NK-92 (cell line): Measurements from ENCODE around the gene FSTL3.
"Not testable (repeated sequence)": the region's sequence is repeated elsewhere in the genome, so short reads cannot be mapped to it uniquely, and the experiment has no call there.

Experiments used
- DNase-seq: peaks from one replicate; lab custom pipeline; 2025; ENCODE audit not compliant: unreplicated experiment; lab: John Stamatoyannopoulos, UW

Gene FSTL3

DNA sequence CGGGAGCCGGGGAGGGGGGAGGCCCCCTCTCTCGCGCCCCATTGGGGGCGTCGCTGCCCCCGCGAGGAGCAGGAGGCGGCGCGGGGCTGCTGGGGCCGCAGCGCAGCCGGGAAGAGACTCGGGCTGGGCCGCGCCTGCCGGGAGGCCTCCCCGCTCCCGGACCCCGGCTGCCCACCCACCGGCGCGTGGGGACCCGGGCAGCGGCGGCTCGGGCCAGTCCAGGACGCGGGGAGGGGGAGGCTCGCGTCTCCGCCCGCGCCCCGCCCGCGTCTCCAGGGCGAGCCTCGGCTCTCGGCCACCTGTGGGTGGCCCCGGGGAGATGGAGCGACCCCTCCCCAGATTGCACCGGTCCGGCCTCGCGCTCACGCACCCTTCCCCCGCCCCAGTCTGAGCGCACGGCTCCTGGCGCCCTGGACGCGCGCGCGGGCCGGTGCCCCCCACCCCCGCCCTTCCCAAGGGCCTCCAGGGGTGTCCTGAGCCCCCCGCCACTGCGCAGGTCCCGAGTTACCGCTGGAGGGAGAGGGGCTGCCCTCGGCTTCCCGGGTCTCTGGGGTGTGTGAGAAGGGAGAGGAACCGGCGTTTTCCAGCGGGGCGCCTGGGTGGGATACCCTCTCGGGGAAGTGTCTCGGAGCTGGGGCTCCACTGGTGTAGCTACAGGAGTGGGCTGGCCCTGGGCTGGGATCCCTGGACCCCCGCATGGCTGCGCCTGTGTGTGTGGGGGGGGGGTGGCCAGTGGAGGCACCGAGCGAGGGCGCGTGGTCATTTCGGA lies 33.2 kb downstream of the FSTL3 start:
- DNase-seq, result no peak

DNA sequence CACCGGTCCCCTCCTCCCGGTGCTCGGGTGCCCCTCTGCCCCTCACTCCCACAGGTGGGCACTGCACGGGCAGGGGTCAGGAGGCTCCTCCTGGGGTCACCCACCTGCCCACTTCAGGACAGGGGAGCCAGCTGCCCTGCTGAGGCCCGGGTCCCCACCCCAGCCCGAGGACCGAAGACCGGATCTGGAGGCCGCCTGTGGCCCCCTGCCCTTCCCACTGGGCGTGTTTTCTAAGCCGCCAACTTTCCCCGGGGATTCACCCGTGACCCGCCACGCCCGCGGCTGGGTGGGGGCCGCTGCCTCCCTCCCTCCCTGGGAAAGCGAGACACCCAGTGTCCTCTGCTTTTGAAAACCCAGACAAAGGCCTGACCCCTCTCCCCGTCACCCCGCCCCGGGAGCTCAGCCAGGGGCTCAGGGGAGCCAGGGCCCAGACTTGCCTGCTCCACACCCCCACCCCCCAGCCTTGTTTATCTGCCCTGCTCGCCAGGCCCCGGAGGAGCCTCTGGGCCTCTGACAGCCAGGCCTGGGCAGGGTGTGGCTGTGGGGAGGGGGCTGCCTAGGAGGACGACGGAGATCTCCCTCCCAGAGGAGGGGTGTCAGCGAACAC lies 33.9 kb downstream of the FSTL3 start:
- no peak for DNase-seq

DNA sequence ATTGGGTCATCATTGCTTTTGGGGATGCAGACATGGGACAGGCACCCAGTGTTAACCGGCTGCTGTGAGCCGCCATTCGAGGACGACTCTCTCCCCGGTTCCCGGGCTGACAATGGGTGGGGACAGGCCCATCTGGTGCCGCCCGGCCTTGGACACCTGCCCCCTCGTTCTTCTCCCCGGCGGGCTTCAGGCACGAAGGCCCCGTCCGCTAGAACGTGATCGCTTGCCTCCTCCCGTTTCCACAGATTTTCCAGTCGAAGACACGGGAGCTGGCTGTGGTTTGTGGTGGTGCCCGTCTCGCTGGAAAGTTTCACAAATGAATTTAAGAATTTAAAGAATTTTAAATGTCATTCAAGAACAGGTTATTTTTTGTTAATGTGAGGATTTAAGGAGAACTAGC lies 34.6 kb downstream of the FSTL3 start:
- DNase-seq, result no peak

DNA sequence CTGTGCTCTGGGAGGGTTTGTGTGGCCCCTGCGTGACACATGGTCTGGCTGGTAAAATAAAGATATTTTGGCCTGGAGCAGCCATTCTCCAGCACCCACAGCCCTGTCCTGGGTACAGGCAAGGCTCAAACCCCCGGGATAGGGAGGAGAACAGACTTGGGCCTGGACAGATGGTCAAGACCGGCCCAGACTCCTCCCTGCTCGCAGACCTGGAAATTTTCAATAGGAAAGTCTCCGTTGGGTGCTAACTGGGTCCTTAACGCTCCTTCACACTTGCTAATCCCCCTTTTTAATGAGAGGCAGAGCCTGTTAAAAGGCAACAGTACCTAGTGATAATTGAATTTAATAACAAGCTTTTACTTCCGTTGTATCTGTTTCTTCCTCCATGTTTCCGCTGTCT lies 35.1 kb downstream of the FSTL3 start:
- no peak for DNase-seq

DNA sequence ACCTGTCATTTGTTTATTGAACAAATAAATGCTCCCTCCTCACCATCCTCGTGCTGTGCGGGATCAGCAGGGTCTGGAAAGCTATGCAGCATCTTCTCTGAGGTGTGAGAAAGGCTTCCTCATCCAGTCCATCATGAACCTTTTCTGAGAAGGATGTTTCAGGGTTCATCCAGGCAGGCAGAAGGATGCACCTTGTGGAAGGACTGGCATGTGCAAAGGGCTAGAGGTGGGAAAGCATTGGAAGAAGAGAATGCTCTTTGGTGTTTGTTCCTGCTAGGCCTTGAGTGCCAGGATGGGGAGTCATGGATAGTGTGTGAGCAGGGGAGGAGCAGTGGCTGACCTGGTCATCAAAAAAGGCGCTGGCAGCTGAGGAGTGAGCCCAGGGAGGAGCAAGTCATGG lies 39.2 kb downstream of the FSTL3 start:
- no peak for DNase-seq

DNA sequence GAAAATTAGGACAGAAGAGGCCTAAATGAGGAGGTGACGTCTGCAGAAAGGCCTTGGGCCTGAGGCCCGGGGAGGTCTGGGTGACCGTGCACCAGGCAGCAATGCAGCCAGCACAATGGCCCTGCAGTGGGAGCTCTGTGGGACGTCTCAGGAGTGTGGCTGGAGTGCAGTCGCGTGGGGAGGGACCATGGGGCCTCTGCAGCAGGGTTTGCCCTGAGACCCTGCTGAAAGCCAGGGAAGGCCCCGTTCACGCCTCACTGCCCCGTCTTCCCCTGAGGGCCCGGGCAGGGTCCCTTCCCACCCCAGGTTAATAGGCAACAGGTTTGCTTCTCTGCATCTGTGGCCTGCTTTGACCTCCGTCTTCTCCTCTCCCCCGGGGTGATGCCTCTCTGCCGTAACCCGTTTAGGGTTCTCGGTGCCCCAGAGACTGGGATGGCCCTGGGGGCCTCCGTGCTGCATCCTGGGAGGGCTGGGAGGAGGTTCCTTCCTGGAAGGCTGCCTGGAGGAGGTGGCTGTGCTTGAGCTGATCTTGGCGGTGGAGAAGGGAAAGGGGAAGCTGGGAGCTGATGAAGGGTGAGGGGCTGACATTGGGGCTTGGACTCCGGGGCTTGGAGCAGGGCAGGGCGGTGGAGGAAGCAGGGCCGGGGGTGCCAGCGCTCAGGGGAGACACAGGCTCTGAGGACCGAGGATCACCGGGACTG lies 42.2 kb downstream of the FSTL3 start:
- no peak for DNase-seq

DNA sequence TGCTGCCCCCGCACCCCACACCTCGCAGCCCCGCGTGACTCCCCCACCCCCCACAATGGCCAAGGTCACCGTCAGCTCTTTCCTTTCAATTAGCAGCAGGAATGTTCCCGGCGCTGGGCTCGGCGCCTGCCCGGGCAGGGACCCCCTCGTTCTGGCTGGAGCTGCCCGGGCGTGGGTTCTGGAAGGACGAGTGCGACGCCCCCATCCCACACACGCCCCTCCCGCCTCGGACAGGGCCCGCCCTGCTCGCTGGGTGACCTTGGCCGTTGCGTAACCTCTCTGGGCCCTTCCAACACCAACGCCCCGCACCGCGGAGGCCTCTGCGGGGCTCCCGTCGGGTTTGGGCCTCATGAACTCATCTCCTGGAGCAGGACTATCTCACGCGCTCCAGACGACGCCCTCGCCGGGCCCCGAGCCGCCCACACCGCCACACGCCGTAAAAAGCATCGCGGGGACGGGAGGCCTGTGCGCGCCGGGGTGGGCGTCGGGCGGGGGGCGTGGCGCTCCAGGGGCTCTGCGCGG lies 42.9 kb downstream of the FSTL3 start:
- no peak for DNase-seq

DNA sequence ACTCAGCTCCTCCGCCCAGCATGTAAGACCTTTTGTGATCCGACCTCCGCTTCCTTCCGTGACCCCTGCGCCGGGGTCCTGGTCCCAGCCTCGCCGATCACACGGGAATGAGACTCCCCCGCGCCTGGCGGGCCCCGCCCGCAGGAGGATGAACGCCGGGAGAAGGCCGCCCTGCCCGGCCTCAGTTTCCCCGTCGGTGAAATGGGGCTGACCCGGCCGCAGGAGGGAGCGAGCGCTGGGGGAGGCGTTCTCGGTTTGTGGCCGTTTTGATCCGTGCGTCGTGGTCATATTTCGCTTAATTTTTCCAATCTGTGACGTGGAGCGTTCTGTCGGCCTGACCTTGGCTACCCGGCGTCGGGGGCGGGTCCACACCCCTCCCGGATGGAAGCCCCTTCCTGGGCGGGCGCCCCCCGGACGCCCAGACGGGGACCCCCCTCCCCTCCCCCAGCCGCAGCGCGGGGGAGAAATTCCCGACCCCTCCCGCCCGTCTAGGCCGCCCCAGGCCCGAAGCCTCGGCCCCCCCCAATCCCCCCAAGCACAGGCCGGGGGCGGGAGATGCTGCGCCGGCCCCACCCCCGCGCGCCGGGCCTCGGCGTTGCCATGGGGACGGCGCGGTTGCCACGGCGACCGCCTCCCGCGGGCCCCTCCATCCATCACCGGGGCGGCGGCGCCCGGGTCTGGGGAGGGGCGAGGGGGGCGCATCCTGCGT lies 43.6 kb downstream of the FSTL3 start:
- DNase-seq, result no peak

DNA sequence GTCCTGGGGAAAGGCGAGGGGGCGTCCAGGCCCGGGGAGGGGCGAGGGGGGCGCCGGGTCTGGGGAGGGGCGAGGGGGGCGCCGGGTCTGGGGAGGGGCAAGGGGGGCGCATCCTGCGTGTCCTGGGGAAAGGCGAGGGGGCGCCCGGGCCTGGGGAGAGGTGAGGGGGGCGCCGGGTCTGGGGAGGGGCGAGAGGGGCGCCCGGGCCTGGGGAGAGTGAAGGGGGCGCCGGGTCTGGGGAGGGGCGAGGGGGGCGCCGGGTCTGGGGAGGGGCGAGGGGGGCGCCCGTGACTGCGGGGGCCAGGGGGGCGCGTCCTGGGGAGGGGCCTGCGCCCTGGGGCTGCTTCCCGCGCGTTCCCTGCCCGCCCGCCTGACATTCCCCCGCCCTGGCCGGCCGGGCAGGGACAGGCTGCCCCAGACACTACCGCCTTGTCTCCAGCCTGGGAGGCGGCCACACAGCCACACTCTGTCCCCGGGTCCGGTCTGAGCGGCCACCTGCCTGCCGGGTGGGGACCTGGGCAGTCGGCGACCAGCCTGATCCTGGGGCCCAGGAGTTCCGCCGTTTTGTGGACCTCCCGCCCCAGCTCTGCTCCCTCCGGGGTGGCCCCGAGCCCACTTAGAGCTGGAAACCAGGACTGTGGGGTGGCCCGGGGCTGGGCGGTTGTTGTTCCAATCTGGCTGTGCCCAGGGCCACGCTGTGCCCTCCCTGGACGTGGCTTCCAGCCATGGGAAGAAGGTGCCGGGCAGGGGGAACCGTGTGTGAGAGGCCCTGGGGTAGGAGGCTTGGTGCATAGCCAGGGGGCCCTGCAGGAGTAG lies 44.4 kb downstream of the FSTL3 start:
- no peak for DNase-seq

DNA sequence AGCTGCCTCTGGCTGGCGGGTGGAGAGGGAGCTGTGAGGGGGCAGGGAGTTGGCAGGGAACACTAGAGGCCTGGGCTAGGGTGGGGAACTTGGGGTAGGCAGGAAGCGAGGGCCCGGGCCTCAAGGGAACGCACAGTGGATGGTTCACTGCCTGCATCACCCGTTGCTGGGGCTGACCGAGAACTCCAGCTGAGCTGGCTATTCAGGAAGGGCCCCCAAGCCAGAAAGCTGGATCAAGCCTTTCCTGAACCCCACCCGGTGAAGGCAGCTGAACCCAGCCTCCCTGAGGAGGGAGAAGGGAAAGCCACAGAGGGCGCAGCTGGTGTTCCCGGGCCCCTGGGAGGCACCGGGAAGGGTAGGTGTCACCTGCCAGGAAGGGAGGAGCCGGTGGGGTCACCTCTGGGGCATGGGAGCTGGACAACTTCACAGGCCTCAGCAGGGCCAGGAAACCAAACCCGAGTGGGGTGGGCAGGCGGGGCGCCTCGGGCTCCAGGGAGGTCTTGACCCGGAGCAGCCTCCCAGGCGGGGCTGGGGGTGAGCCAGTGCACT lies 46.4 kb downstream of the FSTL3 start:
- no peak for DNase-seq

DNA sequence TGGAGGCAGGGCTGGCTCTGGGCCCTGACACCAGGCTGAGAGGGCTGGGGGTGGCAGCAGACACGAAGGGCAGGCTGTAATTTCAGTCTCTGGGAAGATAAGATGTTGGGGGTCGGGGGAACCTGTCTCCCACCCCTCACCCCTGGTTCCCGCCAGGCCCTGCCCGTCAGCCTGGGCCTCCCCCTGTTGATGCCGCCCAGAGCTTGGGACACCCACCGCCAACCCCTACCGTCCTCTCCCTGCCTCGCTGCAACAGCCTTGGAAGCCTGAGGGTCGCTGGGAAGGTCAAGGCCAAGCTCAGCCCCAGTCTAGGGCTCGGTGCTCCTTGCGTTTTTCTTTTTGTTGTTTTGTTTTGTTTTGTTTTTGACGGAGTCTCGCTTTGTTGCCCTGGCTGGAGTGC lies 47.1 kb downstream of the FSTL3 start:
- DNase-seq, result no peak

DNA sequence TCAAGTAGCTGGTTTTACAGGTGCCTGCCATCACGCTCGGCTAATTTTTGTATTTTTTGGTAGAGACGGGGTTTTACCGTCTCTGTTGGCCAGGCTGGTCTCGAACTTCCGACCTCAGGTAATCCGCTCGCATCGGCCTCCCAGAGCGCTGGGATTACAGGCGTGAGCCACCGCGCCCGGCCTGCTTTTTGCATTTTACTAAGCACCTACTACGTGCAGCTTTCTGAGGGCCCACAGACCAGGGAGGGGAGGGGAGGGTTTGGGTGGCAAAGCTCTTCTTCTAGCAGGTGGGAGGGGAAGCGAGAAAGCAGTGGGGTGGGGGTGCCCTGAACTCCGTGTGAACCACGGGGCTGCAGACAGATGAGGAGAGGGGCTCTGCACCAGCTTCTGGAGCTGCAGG lies 47.5 kb downstream of the FSTL3 start:
- no peak for DNase-seq

DNA sequence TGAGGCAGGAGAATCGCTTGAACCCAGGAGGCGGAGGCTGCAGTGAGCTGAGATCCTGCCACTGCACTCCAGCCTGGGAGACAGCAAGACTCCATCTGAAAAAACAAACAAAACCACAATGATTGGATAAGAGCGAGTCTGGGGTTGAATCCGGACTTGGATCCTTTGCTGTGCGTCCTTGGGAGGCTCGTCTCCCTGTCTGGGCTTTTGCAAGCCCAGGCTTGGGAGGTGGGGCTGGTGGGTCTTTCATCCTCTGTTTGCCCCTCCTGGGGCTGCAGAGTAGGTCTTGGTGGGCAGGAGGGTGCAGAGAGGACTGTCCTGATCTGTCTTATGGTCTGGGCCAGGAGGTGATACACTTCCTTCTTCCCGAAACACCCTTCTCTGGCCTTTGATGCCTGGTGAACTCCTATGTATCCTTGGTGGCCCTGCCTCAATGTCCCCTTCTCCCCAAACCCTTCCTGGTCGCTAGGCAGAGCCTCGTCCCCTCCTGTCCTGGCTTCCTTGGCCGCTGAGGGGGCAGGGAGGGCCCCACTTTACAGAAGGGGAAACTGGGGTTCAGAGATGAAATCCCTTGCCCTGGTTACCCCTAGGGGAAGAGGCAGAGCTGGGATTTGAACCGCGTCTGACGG lies 49.4 kb downstream of the FSTL3 start:
- DNase-seq, result no peak

DNA sequence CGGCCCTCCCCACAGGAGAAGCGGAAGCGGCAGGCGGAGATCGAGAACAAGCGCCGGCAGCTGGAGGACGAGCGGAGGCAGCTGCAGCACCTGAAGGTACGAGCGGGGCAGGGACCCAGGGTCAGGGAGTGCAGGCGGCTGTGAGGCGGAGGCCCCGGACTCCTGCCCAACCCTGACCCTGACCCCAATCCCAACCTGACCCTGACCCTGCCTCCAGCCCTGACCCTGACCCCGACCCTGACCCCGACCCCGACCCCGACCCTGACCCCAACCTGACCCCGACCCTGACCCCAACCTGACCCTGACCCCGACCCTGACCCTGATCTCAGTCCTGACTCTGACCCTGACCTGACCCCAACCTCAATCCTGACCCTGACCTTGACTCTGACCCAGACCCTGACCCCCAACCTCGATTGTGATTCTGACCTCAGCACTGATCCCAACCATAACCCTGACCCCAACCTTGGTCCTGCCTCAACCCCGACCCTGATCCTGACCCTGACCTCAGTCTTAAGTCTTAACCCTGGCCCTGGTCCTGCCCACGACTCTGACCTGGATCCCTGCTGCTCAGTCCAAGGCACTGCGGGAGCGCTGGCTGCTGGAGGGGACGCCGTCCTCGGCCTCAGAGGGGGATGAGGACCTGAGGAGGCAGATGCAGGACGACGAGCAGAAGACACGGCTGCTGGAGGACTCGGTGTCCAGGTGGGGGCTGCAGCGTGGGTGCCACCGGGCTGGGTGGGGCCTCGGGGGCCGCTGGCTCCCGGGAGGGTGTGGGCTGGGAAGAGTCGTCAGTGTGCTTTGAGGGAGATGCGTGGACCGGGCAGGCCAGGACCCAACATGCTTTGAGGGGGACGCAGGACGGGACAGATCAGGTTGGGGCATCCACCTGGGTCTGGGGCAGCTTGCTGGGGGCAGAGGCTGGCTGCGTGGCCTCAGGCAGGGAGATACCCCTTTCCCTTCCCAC lies 51.1 kb downstream of the FSTL3 start:
- no peak for DNase-seq

DNA sequence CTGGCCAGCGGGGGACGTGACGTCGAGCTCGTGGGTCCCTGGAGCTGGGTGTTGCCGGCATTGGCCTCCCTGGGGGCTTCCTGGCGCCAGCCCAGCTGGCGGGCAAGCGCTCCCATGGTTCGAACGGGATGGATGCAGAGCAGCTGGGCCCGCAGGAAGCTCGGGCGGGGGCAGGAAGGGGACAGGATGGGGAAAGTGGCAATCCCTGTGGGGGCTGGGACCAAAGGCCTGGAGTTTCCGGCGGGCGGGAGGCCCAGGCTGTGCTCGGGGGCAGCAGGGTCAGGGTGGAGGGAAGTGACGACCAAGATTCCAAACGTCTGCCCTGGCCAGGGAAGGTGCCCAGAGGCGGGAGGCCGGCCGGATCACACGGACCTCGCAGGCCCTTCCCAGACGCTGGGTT lies 51.8 kb downstream of the FSTL3 start:
- no peak for DNase-seq

DNA sequence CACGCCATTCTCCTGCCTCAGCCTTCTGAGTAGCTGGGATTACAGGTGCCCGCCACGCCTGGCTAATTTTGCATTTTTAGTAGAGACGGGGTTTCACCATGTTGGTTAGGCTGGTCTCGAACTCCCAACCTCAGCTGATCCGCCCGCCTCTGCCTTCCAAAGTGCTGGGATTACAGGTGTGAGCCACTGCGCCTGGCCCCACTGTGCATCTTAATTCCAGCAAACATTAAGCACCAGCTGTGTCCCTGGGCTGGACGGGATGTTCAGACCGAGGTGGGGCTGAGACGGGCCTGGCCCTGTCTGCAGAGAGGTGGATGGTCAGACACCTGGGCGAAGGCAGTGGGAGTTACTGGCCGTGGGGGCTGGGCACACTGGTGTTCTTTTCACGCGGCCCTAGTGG lies 53.4 kb downstream of the FSTL3 start:
- DNase-seq, result not testable (repeated sequence)

DNA sequence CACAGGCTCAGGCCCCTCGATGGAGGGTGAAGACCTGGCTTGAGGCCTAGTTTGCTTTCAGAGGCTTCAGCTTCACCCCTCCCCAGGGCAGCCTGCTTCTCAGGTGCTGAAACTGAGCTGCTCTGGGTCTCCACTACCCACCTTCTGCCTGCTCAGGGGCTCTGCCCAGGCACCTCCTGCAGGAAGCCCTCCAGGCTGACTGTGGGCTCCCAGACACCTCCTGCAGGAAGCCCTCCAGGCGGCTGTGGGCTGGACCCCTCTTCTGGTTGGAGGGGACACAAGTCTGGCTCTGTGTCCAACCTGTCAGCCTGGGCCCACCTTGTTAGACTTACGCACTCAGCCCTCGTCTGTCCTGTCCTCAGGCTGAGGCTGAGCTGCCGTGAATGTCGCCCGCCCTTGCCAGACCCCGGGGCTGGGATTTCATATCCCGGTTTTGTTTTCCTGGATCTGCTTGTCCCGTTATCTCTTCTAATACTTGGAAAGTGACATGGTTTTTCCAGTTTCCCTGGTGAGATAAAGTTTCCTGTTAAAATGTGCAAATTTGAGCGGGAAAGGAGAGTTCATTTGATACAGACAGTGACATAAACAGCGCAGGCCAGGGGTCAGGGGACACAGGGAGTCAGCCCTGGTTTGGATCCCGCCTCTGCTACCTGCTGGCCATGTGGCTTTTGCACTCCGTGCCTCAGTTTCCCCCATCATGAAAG lies 53.9 kb downstream of the FSTL3 start:
- DNase-seq, result no peak

DNA sequence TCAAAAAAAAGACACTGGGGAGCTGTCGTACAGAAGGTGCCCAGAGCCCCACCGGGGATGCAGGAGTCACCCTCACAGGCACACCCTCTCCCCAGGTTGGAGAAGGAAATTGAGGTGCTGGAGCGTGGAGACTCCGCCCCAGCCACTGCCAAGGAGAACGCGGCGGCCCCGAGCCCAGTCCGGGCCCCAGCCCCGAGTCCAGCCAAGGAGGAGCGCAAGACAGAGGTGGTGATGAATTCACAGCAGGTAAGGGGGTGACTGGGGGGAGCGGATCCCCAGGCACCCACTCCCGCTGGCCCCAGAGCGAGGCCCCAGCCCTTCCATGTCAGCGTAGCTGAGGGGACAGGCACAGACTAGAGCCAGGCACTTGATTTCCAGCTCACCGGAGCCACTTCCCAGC lies 54.8 kb downstream of the FSTL3 start:
- DNase-seq, result no peak
